NCI-H2227 (cell line): ENCODE data around the gene WIPF3.

Experiments used
- DNase-seq: peaks from one replicate; lab custom pipeline; 2025; ENCODE audit not compliant: unreplicated experiment; lab: John Stamatoyannopoulos, UW

WIPF3 gene, protein sequence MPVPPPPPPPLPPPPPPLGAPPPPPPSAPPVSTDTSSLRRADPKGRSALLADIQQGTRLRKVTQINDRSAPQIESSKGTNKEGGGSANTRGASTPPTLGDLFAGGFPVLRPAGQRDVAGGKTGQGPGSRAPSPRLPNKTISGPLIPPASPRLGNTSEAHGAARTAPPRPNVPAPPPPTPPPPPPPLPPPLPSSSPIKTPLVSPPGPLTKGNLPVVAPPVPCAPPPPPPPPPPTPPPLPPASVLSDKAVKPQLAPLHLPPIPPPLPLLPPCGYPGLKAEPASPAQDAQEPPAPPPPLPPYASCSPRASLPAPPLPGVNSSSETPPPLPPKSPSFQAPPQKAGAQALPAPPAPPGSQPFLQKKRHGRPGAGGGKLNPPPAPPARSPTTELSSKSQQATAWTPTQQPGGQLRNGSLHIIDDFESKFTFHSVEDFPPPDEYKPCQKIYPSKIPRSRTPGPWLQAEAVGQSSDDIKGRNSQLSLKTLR

DNA sequence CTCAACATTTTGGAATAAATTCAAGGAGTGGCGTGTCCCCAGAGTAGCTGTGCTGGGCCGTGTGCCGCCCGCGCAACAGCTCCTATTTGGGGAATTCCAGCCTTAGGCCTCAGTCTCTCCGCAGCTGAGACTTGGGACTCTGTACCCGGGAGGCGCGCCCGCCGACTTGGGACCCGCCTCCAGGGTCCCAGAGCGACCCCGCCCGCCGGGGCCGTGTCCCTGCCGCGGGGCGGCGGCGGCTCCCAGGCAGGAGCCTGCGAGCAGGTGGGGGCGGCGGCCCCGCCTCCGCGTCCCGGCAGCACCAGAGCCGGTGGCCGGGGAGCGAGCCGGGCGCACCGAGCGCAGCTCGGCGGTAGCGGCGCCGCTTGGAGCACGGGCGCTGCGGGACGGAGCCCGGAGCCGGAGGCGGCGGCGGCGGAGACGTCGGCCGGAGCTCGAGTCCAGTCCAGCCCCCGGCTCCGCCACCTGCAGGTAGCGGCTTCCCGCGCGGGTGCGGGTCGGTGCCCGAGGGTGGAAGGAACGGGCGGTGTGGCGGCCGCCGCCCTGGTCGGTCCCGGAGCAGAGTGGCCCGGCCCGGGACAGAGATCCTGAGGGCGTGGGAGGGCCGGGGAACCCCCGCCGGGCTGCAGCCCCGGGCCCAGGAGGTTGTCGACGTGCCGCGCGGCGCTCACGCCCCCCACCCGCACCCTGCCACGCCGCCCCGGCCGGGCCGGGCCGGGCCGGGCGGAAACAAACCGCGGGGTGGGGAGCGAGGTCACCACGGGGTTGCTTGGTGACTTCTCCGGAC is at the start of gene WIPF3:
WIPF3 (plus strand) TSS at position 301 of the 787 bp plus-strand sequence. CDS start 28,217 bp downstream, outside the sequence.
- DNase-seq: peak; percentile 51

GRCh38 chr7:29763266-29763665 is 43.0 kb upstream of the WIPF3 start:
- no peak for DNase-seq

GRCh38 chr7:29764227-29764626 is 42.1 kb upstream of the WIPF3 start:
- peak; percentile 7 for DNase-seq

GRCh38 chr7:29765490-29765889 is 40.8 kb upstream of the WIPF3 start:
- DNase-seq: no peak

DNA sequence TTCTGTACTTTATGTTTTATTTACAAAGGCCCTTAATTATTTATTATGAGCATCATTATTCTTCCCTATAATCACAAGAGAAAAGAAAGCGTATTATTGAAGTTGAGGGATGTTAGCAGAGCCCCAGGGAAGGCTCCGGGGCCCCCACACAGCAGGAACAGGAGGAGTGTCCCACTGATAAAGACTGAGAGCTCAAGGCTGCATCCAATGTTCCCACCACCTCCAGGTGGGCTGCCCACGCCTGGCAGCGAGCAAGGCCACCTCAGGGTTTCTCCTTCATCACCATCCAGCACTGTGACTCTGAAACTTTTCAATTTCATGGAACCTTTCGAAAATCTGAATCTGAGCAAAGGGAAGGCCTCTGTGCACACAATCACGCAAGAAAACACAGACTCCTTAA is 35.9 kb upstream of the WIPF3 start:
- DNase-seq: no peak

DNA sequence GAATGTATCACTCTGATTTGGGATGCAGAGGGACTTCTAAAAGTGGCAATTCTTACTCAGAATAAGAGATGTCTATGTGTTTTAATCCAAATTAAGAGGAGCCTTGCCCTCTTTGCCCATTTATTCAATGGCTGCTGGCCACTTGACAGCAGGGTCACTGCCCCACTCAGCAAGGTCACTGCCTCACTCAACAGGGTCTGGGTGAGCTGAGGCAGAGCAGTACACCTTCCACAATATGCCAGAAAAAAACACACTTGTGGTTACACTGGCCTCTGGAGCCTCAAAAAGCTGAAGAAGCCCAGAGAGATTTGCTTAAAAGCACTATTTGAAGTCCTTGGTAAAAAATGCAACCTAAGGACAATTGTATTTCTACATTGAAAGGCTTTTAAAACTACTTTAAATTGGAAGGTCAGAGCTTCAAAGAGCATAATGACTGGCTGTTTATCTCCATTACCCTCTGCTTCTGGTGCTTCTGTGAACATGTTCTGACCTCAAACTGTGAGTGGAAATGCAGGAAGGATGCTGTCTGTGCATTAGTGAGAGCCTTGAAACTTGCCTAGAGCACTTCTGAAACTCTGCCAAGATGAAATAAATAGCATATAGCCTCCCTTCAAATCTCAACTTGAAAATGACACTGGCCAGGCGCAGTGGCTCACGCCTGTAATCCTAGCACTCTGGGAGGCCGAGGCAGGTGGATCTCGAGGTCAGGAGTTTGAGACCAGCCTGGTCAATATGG is 35.1 kb upstream of the WIPF3 start:
- peak; percentile 85 for DNase-seq

DNA sequence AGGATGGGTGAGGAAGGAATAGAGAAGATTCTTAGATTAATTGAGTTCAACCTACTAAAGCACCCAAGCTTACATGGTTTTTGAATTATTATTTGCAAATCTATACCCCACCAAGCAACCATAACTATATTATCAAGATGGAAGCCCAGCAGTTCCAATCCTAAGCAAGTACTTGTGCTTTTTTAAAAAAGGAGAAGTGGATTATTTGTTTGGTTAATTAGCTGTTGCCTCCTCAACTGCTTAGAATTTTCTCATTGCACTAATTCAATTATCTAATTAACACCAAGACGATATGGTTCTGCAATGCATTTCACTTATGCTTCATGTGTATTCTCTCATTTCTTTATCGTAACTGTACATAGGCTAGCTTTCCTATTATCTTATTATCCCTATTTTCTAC is 27.3 kb upstream of the WIPF3 start:
- DNase-seq: no peak

DNA sequence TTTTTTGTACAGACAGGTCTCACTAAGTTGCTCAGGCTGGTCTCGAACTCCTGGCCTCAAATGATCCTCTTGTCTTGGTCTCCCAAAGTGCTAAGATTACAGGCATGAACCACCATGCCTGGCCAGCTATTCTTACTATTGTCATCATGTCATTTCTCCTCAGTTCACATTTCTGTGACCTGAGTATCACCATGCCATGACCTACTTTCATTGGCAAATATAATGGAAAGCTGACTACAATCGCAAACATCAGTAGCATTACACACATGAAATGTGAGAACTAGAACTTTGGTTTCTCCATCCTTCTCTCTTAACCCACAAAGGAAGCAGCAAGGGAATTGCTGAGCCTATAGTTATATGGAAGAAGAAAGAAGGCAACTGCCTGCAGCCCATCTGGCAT is 26.0 kb upstream of the WIPF3 start:
- DNase-seq: no peak

DNA sequence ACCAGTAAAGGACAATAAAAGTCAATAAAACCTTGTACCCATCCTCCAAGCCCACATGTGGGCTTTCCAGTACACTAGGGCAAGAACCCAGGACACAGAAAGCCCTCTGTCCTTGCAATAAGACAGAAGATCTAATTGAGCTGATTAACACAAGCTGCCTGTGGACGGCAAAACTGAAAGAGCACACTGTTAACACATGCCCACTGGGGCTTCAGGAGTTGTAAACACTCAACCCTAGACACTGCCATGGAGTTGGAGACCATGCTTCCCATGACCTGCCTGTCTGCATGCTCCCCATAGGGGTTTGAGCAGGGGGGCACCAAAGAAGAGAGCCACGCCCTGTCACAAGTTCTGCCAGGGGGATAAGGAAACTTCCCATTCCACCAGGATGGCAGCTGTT is 22.6 kb upstream of the WIPF3 start:
- no peak for DNase-seq

DNA sequence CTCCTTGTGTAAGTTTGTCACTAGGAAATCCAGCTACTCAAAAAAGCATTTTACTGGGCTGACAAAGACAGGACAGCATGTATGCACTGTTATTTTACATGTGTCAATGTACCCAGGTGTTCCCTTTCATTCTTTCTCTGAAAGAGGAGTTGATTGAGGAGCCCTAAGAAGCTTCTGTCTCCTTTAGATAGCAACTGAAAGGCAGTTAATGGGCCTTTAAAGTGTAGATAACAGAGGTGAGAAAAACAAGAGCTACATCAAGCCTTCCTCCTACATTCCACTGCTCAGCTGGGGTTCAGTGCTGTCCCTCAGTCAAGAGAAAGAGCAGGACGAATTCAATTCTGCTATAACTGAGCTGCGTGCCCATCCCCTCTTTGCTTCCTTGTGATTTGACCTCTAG is 12.8 kb upstream of the WIPF3 start:
- no peak for DNase-seq

DNA sequence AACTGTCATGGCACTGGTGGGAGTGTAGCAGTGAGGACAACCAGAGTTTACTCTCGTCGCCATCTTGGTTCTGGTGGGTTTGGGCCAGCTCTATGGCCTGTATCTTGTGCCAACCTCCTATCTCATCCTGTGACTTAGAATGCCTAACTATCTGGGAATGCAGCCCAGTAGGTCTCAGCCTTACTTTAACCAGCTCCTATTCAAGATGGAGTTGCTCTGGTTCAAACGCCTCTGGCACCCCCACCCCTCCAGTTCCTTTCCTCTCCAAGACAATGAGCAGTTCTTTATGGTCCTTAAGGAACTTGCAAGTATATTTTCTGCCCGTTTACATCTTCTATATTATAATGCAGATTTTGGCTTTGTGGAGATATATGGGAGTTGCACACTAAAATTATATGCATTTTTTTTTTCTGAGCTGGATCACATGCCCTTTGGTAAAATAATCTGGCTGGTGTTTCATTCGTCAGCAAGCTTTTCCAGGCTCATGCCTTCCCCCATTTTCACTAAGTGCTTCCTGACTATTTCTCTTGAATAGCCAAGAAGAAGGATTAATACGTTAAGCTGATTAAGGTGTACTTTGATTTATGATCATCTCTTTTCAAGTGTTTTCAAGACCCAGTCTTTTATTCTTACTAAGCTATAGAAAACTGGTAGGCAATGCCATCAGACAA is 11.2 kb upstream of the WIPF3 start:
- no peak for DNase-seq

GRCh38 chr7:29795696-29796580 is 10.4 kb upstream of the WIPF3 start:
- DNase-seq: no peak

- no peak for DNase-seq
Measured at GRCh38 chr7:29797112-29797944, 9.0 kb upstream of the WIPF3 start.

DNA sequence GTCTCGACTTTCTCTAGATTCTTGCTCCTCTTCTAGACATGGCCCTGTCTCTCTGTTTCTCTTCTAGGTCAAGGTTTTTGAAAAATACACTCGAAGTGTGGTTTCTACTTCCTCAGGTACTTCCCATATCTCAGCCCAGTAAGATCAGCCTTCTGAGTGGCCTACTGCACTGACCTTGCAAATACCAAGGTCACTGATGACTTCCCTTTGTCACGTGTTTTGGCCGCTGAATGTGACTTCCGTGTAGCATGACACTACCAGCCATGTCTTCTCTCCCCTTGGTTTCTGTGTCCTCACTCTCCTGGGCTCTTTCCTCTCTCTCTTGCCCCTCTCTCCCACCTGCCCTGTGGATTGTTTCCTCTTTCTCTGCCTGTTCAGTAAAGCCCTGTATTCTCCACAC is 7.9 kb upstream of the WIPF3 start:
- no peak for DNase-seq

GRCh38 chr7:29801929-29802328 is 4.4 kb upstream of the WIPF3 start:
- DNase-seq: no peak

DNA sequence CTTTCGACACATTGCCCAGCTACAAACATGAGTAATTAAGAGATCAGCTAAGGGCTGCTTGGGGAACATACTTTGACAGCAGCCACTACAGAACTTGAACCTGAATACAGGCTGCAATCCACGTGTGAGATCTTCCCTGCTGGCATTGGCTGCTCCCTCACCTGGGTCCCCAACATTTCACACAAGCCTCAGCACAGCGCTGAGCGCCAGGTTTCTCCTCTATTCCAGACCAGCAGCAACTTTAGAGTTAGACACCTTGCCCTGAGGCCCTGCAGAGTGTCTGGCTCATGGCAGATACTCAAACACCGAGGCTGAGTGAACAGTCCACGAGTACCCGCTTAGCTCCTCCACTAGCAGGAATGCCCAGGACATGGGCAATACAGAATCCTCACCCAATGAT is 1.3 kb upstream of the WIPF3 start:
- no peak for DNase-seq

DNA sequence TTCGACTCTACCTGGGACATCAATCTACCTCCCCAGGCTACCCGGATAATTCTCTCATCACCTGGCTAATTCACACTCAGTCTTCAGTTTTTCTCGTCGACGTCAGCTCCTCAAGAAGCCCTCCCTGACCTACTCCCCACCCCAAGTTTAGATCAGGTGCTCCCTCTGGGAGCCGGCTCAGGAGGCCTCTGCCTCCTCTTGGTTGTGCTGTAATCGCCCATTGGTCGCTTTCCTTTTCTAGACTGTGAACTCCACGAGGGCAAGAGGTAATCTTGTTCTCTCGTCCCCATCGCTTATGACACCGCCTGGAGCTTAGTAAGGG is 461 bp upstream of the WIPF3 start:
- DNase-seq: no peak

- DNase-seq: no peak
Measured at GRCh38 chr7:29806995-29807841, 910 bp downstream of the WIPF3 start.
